GM23338 (cell line): ENCODE data around the gene GRIN2A. TPM values are rescaled to one million over a fixed set of nuclear protein-coding genes. Genes with fewer than 3 reads are reported as not detected.

Experiments
- ATAC-seq: fragments of 200-7000 bp; cut with Tn5 transposase; 3 replicates; pipeline ENCODE4 v1.9.1; 2020
- DNase-seq: peaks from one replicate; pipeline ENCODE4 v3.0.0-alpha.2; 2015; ENCODE audit warnings: low spot score
- H2AFZ ChIP-seq: fragments of 200-600 bp; sonication (generic); 2 replicates; pipeline ENCODE4 v1.8.0; 2016; ENCODE audit warnings: antibody characterized with exemption, mild to moderate bottlenecking, moderate library complexity
- H3F3A ChIP-seq: fragments of 200-600 bp; sonication (generic); replicated peaks from 2 replicates; pipeline ENCODE4 v1.8.0; 2017; ENCODE audit warnings: antibody characterized with exemption, mixed run types, low read depth
- H3K27ac ChIP-seq: fragments of 200-600 bp; sonication (generic); 2 replicates; pipeline ENCODE4 v1.6.1; 2016; ENCODE audit warnings: low read depth
- H3K27me3 ChIP-seq: fragments of 200-600 bp; sonication (generic); 2 replicates; pipeline ENCODE4 v1.8.0; 2016; ENCODE audit warnings: mild to moderate bottlenecking, mixed run types, moderate library complexity; ENCODE audit not compliant: insufficient read depth
- H3K36me3 ChIP-seq: fragments of 200-600 bp; sonication (generic); 2 replicates; pipeline ENCODE4 v1.8.0; 2016; ENCODE audit warnings: mild to moderate bottlenecking; ENCODE audit not compliant: insufficient read depth
- H3K4me1 ChIP-seq: fragments of 200-600 bp; sonication (generic); 2 replicates; pipeline ENCODE4 v1.8.0; 2016; ENCODE audit warnings: mild to moderate bottlenecking, moderate library complexity; ENCODE audit not compliant: insufficient read depth
- H3K4me2 ChIP-seq: fragments of 200-600 bp; sonication (generic); 2 replicates; pipeline ENCODE4 v1.7.1; 2017; ENCODE audit warnings: mixed run types
- H3K4me3 ChIP-seq: fragments of 200-600 bp; sonication (generic); 2 replicates; pipeline ENCODE4 v1.6.1; 2016; ENCODE audit warnings: mixed run types
- H3K79me2 ChIP-seq: fragments of 200-600 bp; sonication (generic); replicated peaks from 2 replicates; pipeline ENCODE4 v1.8.0; 2017; ENCODE audit warnings: mild to moderate bottlenecking; ENCODE audit not compliant: insufficient read depth
- H3K9me2 ChIP-seq: fragments of 200-600 bp; sonication (generic); 2 replicates; pipeline ENCODE4 v1.8.0; 2017; ENCODE audit not compliant: insufficient read depth
- H4K20me1 ChIP-seq: fragments of 200-600 bp; sonication (generic); replicated peaks from 2 replicates; pipeline ENCODE4 v1.8.0; 2017; ENCODE audit warnings: mild to moderate bottlenecking; ENCODE audit not compliant: insufficient read depth
- H3K27ac Mint-ChIP-seq: 2 replicates; pipeline ENCODE4 v1.8.0; 2020; ENCODE audit warnings: inconsistent platforms, mild to moderate bottlenecking, moderate library complexity, mixed read lengths
- H3K27me3 Mint-ChIP-seq: 3 replicates; pipeline ENCODE4 v1.8.0; 2022; ENCODE audit warnings: low read depth, mild to moderate bottlenecking, moderate library complexity, mixed read lengths, inconsistent platforms; ENCODE audit not compliant: insufficient read depth, poor library complexity
- H3K36me3 Mint-ChIP-seq: 3 replicates; pipeline ENCODE4 v1.8.0; 2021; ENCODE audit warnings: low read depth, mild to moderate bottlenecking, inconsistent platforms, moderate library complexity, mixed read lengths
- H3K4me1 Mint-ChIP-seq: 3 replicates; pipeline ENCODE4 v1.8.0; 2020; ENCODE audit warnings: mild to moderate bottlenecking, inconsistent platforms, mixed read lengths
- H3K4me3 Mint-ChIP-seq: 3 replicates; pipeline ENCODE4 v1.8.0; 2021; ENCODE audit warnings: moderate library complexity, mild to moderate bottlenecking, inconsistent platforms, mixed read lengths
- H3K9me3 Mint-ChIP-seq: 3 replicates; pipeline ENCODE4 v1.8.0; 2020; ENCODE audit warnings: moderate library complexity, mild to moderate bottlenecking, inconsistent platforms, mixed read lengths
- CTCF ChIP-seq, 2 experiments: fragments of 200-600 bp in 1 of 2; sonication (generic) in 1 of 2; conservative IDR thresholded peaks; 2 replicates each; pipeline versions ENCODE4 v1.5.1 to v1.6.1; 2016 to 2017; ENCODE audit warnings: antibody characterized with exemption in 2 of 2, low read depth in 2 of 2, mild to moderate bottlenecking in 2 of 2, moderate library complexity in 1 of 2
- ETS1 ChIP-seq: IDR thresholded peaks from 2 replicates; pipeline ENCODE4 v1.6.1; 2016; ENCODE audit warnings: antibody characterized with exemption
- EZH2 ChIP-seq: fragments of 200-600 bp; sonication (generic); IDR thresholded peaks from one replicate; pipeline ENCODE4 v1.8.0; 2017; ENCODE audit warnings: antibody characterized with exemption, mild to moderate bottlenecking, low read depth; ENCODE audit not compliant: unreplicated experiment
- EZH2phosphoT487 ChIP-seq: fragments of 200-600 bp; sonication (generic); IDR thresholded peaks from one replicate; pipeline ENCODE4 v1.8.1; 2018; ENCODE audit warnings: antibody characterized with exemption; ENCODE audit not compliant: unreplicated experiment
- JUNB ChIP-seq: IDR thresholded peaks from one replicate; pipeline ENCODE4 v1.6.1; 2016; ENCODE audit warnings: antibody characterized with exemption; ENCODE audit not compliant: unreplicated experiment
- NANOG ChIP-seq: IDR thresholded peaks from 2 replicates; pipeline ENCODE4 v1.6.1; 2016; ENCODE audit warnings: antibody characterized with exemption, borderline replicate concordance
- STAT1 ChIP-seq: IDR thresholded peaks from one replicate; pipeline ENCODE4 v1.6.1; 2016; ENCODE audit warnings: antibody characterized with exemption; ENCODE audit not compliant: unreplicated experiment
- ZNF114 ChIP-seq: fragments of 250-450 bp; sonication (Bioruptor Pico); IDR thresholded peaks from 2 replicates; pipeline ENCODE4 v1.5.0; 2020; ENCODE audit warnings: mild to moderate bottlenecking, moderate library complexity
- ZNF462 ChIP-seq: fragments of 250-450 bp; sonication (Bioruptor Pico); IDR thresholded peaks from 2 replicates; pipeline ENCODE4 v1.5.0; 2020; ENCODE audit warnings: mild to moderate bottlenecking, moderate library complexity
- polyA plus RNA-seq: library from polyadenylated mRNA; unstranded; fragments of >200 nt; fragmentation: Nextera tagmentation; extraction: Ambion mirVana; gene quantifications from 2 replicates; pipeline ENCODE4 v1.2.1, GENCODE V29; 2016
- total RNA-seq: library from RNA; depleted of rRNA; stranded (reverse); fragments of >200 nt; shearing (Covaris generic); gene quantifications from 2 replicates; pipeline ENCODE4 v1.2.3, GENCODE V29; 2014
- TF ChIP-seq, protein P1 (sequence below): IDR thresholded peaks from one replicate; pipeline ENCODE4 v1.6.1; 2018; ENCODE audit warnings: antibody characterized with exemption; ENCODE audit not compliant: unreplicated experiment

Gene GRIN2A
- total and polyA plus RNA-seq, 2 experiments from 2014 or later: 0.89 to 5.1 TPM

DNA sequence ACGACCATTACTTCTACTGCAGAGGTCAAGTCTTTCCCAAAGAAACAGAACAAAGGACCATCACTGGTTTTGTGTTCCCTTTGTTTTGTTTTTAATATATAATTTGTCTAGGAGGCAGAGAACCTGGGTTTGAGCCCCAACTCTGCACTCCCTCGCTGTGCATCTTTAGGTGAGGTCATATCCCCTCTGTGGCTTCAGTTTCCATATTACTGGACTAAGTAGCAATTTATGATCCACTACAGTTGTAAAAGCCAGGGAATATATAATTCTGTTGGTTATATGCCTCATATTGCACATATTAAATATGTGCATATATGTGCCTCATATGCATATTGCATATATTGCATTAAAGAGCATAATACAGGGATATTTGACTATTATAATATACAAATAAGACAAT is 392.0 kb downstream of the GRIN2A start (continued):
- TF ChIP-seq ZNF462 (CRISPR knock-in tag) (no peak), EZH2 (no peak), CTCF (conservative IDR thresholded peaks at IDR 0.05; ENCODE audit: low read depth in 2 of 2) (no peak)

- Histone ChIP-seq H3K27ac (no peak overlapping the region; the same call in 1 of the 2 replicates), H3K4me2 (no peak overlapping the region), H3F3A (0 out of 2 replicates have a peak, but pooled peaks cover 5% of the 10 kb centered on the region), H3K27me3 (no peaks in the 10 kb centered on the region), H3K4me1 (no peaks in the 10 kb centered on the region), H2AFZ (peak overlapping the region; percentile 21; the same call in 1 of the 2 replicates), H3K36me3 (no peaks in the 10 kb centered on the region), H3K4me3 (no peak overlapping the region), H4K20me1 (no peaks in the 10 kb centered on the region), H3K9me2 (no peaks in the 10 kb centered on the region), H3K79me2 (no peaks in the 10 kb centered on the region)
- peaks cover 8% of the 10 kb centered on the region; the same call in 2 of the 3 replicates for H3K4me1 Mint-ChIP-seq
- ATAC-seq (no peak), DNase-seq (no peak)
- no peak overlapping the region; the same call in 1 of the 2 replicates for H3K27ac Mint-ChIP-seq
- H3K4me3 Mint-ChIP-seq: no peak overlapping the region
- no peaks in the 10 kb centered on the region; the same call in 2 of the 3 replicates for H3K9me3 Mint-ChIP-seq
- H3K27me3 Mint-ChIP-seq: no peaks in the 10 kb centered on the region
- no peaks in the 10 kb centered on the region for H3K36me3 Mint-ChIP-seq
- no peak for TF ChIP-seq CTCF (conservative IDR thresholded peaks at IDR 0.05; ENCODE audit: low read depth in 2 of 2)
- no peak for TF ChIP-seq ETS1
- TF ChIP-seq ZNF114 (CRISPR knock-in tag): no peak
- no peak for TF ChIP-seq STAT1
- TF ChIP-seq JUNB: no peak
- no peak for TF ChIP-seq NANOG
- TF ChIP-seq EZH2phosphoT487: no peak
- TF ChIP-seq, protein P1, sequence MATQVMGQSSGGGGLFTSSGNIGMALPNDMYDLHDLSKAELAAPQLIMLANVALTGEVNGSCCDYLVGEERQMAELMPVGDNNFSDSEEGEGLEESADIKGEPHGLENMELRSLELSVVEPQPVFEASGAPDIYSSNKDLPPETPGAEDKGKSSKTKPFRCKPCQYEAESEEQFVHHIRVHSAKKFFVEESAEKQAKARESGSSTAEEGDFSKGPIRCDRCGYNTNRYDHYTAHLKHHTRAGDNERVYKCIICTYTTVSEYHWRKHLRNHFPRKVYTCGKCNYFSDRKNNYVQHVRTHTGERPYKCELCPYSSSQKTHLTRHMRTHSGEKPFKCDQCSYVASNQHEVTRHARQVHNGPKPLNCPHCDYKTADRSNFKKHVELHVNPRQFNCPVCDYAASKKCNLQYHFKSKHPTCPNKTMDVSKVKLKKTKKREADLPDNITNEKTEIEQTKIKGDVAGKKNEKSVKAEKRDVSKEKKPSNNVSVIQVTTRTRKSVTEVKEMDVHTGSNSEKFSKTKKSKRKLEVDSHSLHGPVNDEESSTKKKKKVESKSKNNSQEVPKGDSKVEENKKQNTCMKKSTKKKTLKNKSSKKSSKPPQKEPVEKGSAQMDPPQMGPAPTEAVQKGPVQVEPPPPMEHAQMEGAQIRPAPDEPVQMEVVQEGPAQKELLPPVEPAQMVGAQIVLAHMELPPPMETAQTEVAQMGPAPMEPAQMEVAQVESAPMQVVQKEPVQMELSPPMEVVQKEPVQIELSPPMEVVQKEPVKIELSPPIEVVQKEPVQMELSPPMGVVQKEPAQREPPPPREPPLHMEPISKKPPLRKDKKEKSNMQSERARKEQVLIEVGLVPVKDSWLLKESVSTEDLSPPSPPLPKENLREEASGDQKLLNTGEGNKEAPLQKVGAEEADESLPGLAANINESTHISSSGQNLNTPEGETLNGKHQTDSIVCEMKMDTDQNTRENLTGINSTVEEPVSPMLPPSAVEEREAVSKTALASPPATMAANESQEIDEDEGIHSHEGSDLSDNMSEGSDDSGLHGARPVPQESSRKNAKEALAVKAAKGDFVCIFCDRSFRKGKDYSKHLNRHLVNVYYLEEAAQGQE: no peak
- TF ChIP-seq EZH2: no peak
These were observed 394.5 kb downstream of the GRIN2A start for GRCh38 chr16:9787717-9788116.
